ENCODE results near the gene CBLL1.

The CBLL1 gene, protein sequence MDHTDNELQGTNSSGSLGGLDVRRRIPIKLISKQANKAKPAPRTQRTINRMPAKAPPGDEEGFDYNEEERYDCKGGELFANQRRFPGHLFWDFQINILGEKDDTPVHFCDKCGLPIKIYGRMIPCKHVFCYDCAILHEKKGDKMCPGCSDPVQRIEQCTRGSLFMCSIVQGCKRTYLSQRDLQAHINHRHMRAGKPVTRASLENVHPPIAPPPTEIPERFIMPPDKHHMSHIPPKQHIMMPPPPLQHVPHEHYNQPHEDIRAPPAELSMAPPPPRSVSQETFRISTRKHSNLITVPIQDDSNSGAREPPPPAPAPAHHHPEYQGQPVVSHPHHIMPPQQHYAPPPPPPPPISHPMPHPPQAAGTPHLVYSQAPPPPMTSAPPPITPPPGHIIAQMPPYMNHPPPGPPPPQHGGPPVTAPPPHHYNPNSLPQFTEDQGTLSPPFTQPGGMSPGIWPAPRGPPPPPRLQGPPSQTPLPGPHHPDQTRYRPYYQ

DNA sequence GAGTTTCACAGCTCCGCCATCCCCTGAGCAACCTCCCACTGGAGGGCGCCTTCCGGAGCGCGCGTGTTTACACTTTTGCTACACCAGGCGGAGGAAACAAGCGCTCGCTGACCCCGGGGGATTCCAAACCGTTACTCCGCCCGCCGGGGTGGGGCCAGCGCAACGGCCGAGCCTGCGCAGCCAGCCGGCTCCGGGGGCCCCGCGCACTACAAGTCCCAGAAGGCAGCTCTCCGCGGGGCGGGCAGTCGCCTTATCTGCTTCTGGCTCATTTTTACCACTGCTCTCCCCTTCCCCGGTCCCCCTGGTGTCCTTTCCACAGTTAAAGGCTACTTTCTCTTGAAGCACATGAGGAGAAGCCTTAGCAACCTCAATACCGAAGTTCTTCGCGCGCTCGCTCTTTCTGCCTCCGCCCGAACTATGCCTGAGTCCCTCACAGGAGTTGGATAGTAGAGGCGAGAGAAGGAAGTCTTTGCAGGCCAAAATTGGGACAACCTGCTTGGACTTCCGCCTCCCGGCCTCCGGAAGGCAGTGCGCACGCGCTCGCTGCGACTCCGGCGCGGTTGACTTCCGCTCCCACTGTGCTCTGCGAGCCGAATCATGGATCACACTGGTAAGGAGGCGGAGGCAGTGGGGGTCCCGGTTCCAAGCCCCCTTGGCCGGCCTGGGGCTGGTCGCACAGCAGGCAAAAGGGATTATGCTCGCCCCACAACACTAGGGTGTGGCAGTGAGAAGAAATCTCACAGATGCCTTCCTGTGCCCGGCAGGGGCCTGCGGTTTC is at the start of gene CBLL1:
Gene CBLL1, plus strand, starts transcription at position 576 of the 778 bp plus-strand sequence. Its CDS starts 22 bp downstream, at position 598.
- DNase-seq (ENCODE audit: low read depth): peak; percentile 98

DNA sequence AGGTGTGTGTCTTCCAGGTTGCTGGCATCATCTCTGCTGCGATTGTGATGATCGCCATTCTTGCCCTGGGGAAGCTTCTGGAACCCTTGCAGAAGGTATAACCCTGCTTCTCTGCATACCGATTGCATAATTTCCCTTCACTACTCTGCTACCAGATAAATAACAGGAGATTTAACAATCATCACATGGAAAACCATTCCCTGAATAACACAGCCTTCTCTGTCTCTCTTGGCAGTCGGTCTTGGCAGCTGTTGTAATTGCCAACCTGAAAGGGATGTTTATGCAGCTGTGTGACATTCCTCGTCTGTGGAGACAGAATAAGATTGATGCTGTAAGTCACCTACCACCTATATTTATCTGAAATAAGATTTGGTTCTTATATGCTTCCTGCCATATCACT is 49.6 kb upstream of the CBLL1 start:
- no peak for DNase-seq (ENCODE audit: low read depth)

DNA sequence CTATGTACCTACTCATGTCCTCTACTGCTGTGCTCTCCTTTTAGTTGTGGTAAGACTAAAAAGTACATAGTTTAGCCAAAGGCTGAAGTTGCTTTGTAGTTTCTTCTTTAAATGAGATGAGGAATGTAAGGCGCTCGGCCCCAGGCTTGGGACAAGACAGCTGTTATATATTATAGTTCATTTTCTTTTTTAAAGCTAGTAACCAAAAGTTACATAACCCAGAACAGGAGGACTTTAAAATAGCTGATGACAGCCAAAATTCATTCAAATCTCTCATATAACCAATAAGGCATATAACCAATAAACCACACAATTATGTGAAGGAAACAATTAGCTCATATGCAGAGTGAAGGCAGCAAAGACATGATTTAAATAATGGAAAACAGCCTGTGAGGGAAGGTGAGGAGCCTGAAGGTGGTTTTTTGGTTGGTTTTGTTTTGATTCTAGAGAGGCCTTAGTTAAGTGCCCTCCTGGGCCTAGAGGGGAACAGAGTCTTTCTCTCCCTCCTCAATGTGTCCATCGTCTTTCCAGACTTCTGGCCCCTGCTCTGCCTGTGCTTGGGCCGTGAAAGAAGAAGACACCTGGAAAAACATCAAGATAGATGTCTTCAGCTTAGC is 47.5 kb upstream of the CBLL1 start:
- DNase-seq (ENCODE audit: low read depth): no peak

DNA sequence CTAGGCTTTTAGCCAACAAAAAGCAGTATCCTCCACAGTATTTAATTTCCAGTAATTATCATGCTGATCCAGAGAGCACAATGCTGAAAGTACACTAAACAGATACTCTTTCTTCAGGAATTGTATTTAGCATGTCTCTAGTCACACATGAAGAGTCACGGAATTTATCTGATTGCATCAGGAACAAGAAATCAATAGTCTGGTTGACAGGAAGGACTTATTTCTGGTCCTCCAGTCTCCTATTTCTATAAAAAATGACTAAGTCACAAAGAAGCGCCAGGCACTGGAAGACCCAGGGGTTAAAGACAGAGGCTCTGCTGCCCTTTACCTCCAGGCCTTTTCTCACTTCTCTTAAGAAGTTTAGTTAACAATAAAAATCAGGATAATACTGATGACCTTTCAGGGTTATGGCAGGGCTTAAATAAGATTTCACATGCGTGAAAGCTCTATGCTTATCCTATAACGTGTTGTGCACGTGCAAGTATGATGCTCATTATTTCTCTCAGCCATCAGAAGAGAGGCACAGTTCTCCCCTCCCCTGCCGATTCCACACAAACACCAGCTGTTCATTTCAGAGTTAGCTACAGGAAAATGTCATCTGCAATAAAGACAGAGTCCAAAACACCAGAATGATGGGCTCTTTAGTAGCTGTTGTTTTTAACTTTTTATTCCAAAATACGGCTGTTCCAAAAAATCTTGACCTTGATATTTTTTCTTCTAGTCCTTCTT is 46.5 kb upstream of the CBLL1 start:
- no peak for DNase-seq (ENCODE audit: low read depth)

DNA sequence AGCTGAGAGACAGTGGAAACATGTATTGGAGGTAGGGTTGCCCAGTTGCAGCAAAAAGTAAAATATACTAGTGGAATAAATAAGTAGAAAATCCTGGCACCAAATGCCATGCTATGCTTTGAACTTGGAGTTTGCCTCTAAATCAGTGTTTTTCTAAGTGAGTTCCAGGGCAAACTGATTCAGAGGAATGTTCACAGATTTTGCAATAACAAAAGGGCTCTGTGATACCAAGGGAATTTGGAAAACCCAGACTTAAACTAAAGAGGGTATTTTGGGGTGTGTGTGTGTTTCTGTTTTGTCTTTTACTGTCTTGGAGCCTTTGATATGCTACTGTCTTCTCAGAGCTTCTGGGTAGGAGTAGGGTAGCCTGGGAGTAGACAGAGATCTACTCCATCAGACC is 43.4 kb upstream of the CBLL1 start:
- no peak for DNase-seq (ENCODE audit: low read depth)

DNA sequence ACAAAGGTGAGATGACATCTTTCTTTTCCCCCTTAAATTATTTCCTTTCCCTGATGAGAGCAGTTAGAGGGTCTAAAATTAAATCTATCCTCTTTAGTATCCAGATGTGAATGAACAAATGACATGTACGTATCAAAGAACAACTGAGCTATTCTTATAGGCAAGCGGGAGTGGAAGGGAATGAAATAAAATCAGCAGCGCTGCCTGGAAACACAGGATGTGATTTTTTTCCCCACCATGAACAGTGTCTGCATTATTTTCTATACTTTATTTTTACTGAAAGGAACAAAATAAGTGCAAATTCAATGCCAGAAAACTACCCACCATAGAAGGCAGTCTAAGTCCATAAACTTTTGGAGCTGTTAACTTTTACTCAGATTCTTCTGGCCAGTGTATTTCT is 42.8 kb upstream of the CBLL1 start:
- no peak for DNase-seq (ENCODE audit: low read depth)

DNA sequence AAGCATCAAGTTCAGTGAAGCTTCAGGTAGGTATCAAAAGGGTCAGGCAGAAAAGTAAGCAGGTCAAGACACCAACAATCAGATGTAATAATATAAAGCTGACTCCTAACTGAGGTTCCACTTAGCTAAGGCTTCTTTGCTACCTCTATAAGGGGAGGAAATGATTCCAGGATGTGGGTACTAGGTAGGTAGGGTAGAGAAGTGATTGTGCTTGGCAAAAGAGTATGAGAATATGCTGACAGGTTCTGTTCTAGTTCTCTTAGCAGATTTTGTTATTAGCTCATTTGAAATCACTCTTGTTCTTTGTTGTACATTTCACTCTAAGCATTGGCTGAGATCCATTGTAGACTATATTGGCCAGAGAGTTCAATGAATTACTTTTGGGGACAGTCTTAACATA is 40.7 kb upstream of the CBLL1 start:
- no peak for DNase-seq (ENCODE audit: low read depth)

DNA sequence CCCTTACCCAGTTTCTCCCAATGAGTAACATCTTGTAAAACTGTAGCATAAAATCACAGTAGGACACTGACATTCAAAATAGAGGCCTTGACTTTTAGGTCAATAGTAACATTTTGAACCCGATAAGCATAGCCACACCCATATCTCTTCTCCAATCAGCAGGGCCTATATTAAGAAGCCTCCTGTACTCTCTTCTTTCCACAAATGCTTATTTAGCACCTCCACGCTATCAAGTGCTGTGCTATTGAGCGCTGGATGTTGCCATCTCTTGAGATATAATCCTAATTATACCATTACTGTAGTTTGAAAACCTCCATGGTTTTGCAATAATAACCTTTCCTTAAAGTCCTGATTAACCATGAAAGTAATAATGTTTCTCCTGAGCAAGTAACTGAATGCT is 40.1 kb upstream of the CBLL1 start:
- no peak for DNase-seq (ENCODE audit: low read depth)

DNA sequence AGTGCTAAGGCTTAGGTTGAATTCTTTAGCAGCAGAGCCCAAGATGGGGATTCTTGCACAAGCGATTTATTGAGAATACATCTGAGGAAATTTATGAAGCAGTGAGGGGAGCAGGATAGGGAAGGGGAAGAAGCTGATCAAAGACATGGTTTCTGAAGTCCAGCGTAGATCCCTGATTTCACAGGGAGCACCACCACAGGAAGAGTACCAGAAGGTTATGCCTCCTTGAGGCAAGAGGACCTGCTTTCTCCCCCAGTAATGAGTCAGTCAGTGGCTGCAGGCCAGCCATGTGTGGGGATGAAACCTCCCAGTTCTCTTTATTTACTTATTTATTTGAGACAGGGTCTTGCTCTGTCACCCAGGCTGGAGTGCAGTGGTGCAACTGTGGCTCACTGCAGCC is 35.0 kb upstream of the CBLL1 start:
- DNase-seq (ENCODE audit: low read depth): no peak

DNA sequence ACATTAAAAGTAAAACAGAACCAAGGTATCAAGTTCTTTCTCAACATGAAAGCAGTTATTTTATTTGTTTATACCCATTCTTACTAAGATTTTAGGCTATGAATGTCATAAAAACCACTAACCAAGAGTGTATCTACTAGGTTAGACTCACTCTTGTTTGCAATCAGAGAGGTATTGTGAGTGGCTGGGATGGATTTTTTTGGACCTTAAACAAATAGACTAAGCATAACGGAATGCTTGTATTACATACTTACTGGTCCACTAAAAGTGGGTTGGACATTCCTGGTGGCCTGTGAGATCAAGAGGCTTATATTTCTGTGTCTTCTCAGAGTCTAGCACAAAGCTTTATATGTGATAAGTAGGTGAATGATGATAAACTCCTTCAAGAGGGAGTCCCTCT is 32.6 kb upstream of the CBLL1 start:
- no peak for DNase-seq (ENCODE audit: low read depth)

DNA sequence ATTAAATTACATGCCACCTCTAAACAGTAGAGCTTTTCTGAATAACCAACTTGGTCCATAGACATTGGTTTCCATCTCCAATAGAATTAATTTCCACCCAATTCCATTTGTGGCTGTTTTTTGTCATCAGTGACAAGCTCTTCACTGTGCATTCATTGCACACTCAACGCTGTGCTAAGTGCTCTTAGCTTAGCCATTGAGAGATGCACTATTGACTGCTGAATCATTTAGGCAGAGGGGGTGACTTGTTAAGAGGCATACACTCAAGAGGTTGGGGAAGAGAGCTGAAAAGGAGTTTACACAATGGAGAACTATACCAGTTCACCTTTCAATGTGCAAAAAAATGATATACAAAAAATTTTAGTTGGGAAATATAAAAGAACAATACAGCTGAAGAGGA is 31.9 kb upstream of the CBLL1 start:
- DNase-seq (ENCODE audit: low read depth): no peak

DNA sequence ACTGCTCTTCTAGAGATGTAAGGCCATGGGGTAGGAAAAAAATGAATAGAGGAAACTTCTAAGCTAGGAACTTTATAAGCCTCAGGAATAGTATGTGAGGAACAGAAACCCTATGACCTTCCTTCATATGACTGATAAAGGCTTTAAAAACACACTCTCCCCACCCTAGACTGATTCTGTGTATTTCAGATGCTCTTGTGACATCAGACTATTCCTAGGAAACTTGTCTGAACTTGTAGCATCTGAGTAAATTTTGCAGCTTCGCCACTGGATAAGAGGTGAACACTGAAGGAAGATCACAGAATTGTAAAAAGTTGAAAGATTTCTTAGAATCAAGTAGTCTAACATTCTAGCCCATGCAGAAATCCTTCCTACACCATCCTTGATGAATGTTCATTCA is 31.0 kb upstream of the CBLL1 start:
- DNase-seq (ENCODE audit: low read depth): no peak

DNA sequence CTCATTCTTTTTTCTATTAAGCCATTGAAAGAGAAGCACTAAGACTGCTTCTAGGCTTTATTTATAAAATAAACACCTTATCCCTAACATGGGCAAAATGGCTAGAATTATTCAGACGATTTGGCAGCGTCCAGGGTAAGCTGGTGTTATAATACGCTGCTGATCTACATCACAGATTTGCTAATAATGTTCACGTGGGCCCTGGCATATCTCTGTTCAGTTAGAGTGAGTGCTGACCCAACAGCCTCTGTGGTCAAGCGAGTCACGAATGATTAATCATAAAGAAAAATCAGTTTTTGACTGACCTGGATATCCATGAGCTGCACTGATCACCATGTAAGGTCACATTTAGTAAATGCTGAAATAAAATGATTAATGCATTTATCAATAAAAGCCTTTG is 28.4 kb upstream of the CBLL1 start:
- DNase-seq (ENCODE audit: low read depth): no peak

DNA sequence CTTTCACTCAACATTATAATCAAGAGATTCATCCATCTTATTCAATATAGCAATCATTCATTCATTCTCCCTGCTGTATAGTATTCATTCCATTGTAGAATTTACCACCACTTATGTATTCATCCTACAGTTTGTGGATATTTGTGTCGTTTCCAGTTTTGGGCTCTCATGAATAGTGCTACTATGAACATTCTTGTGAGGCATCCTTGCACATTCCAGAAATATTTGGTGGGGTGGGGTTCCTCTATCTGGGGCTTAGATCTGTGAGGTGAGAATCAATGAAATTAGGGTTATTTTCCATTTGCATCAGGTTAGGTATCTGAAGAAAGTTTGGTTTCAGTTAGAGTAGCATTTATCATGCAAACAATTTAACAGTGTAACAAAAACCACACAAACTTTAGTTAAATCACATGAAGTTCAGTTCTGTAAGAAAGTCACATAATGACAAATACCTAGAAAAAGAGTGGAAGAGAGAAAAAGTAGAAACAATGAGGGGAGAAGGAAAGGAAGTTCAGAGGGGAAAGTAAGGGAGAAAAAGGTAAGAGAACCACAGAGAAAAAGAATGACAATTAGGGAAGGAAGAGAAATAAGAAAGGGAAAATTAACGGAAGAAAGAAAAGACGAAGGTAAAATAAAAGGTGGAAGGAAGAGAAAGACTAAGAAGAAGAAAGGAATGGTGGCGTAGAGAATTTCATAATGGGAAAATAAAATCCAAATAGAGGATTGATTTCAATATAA is 25.3 kb upstream of the CBLL1 start:
- no peak for DNase-seq (ENCODE audit: low read depth)

DNA sequence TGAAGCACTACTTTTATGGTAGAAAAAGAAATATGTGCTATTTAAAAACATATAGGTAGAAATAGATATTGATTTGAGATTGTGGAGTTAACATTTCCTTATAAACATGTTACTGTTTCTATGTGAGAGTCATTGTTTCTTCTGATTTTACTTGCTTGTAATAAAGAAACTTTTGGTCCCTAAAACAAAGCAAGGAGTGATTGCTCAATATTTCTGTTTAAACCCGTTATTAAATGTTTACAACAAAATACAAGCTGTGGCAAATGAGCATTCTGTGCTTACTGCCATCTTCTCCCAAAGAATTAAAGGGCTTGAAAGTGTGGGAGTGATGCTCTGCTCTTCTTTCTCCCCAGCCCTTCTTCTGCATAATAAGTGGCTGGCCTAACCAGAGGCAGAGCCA is 22.7 kb upstream of the CBLL1 start:
- DNase-seq (ENCODE audit: low read depth): no peak

DNA sequence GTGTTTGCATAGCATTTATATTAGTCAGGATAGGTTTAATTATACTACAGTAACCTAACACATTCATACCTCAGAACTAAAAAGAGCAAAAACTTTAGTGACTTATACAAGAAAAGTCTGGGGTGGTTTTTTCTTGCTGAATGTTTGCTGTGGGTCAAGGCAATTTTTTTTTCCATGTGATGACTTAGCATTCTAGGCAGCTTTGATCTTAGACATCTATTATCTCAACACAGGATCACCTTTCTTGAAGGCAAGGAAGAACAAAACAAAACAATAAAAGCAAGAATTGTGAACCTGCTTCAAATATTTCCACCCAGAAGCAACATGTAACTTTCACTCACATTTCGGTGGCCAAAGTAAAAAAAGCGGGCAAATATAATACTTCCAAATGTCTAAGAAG is 20.7 kb upstream of the CBLL1 start:
- DNase-seq (ENCODE audit: low read depth): no peak

DNA sequence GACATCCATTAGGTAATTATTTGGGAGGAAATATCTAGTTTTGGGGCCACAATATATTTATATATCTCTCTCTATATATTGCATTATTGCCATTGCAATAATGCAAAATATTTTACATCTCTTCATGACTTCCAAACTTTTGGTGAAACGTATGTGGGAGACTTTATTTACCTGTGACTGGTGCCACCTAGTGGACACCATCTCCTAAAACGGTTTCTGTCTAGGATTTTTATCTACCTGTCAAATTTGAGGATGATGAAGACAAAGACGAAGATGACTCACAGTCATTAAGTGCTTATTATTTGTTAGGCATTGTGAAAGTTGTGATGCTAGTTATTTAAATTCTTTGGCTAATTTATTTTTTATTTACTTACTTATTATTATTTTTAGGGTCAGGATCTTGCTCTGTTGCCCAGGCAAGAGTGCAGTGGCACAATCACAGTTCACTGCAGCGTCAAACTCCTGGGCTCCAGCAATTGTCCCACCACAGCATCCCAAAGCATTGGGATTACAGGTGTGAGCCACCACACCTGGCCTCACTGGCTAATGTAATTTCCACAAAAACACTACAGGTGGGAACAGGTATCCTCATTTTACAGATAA is 18.7 kb upstream of the CBLL1 start:
- peak; percentile 39 for DNase-seq (ENCODE audit: low read depth)

DNA sequence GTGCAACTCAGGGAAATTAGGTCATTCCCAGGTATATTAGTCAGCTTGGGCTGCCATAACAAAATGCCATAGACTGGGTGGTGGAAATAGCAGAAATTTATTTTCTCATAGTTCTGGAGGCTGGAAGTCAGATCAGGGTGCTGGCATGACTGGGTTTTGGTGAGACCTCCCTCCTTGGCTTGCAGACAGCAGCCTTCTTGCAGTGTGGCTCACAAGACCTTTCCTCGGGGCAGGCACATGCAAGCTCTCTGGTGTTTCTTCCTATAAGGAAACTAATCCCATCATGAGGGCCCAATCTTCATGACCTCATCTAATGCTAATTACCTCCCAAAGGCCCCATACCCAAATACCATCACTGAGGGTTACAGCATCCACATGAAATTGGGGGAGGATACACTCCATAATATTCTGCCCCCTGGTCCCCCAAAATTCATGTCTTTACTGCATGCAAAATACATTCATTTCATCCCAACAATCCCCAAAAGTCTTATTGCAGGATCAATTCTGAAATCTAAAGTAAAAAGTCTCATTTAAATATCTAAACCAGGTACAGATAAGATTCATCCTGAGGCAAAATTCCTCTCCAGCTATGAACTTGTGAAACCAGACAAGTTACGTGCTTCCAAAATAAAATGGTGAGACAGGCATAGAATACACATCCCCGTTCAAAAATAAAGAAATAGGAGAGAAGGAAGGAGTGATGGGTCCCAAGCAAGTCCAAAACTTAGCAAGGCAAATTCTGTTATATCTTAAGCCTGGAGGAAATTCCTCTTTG is 17.4 kb upstream of the CBLL1 start:
- no peak for DNase-seq (ENCODE audit: low read depth)

DNA sequence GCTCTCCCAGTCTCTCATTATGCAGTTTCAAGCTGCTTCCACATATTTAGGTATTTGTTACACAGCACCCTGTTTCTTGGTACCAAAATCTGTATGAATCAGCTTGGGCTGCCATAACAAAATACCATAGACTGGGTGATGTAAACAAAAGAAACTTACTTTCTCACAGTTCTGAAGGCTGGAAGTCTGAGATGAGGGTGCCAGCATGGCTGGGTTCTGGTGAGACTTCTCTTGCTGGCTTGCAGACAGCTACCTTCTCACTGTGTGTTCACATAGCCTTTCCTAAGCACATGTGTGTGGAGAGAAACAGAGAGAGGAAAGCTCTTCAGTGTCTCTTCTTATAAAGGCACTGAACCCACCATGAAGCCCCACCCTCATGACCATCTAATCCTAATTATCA is 15.7 kb upstream of the CBLL1 start:
- DNase-seq (ENCODE audit: low read depth): no peak
